GM23338 (cell line): ENCODE results near the gene WIPF3.

Experiments used
- CREB1 ChIP-seq: fragments of 250-450 bp; sonication (Bioruptor Pico); IDR thresholded peaks from 2 replicates; pipeline ENCODE4 v1.5.0; 2020; ENCODE audit warnings: low read depth, mild to moderate bottlenecking, moderate library complexity
- ETS1 ChIP-seq: IDR thresholded peaks from 2 replicates; pipeline ENCODE4 v1.6.1; 2016; ENCODE audit warnings: antibody characterized with exemption
- EZH2 ChIP-seq: fragments of 200-600 bp; sonication (generic); IDR thresholded peaks from one replicate; pipeline ENCODE4 v1.8.0; 2017; ENCODE audit warnings: antibody characterized with exemption, mild to moderate bottlenecking, low read depth; ENCODE audit not compliant: unreplicated experiment
- EZH2phosphoT487 ChIP-seq: fragments of 200-600 bp; sonication (generic); IDR thresholded peaks from one replicate; pipeline ENCODE4 v1.8.1; 2018; ENCODE audit warnings: antibody characterized with exemption; ENCODE audit not compliant: unreplicated experiment
- JUNB ChIP-seq: IDR thresholded peaks from one replicate; pipeline ENCODE4 v1.6.1; 2016; ENCODE audit warnings: antibody characterized with exemption; ENCODE audit not compliant: unreplicated experiment
- NANOG ChIP-seq: IDR thresholded peaks from 2 replicates; pipeline ENCODE4 v1.6.1; 2016; ENCODE audit warnings: antibody characterized with exemption, borderline replicate concordance
- POLR2AphosphoS5 ChIP-seq: IDR thresholded peaks from 2 replicates; pipeline ENCODE4 v1.6.1; 2016; ENCODE audit warnings: antibody characterized with exemption, low read depth
- REST ChIP-seq: IDR thresholded peaks from one replicate; pipeline ENCODE4 v1.6.1; 2018; ENCODE audit warnings: antibody characterized with exemption; ENCODE audit not compliant: unreplicated experiment
- STAT1 ChIP-seq: IDR thresholded peaks from one replicate; pipeline ENCODE4 v1.6.1; 2016; ENCODE audit warnings: antibody characterized with exemption; ENCODE audit not compliant: unreplicated experiment
- TF ChIP-seq, protein P1 (sequence below), 2 experiments: fragments of 200-600 bp in 1 of 2; sonication (generic) in 1 of 2; conservative IDR thresholded peaks; 2 replicates each; pipeline versions ENCODE4 v1.5.1 to v1.6.1; 2016 to 2017; ENCODE audit warnings: antibody characterized with exemption in 2 of 2, low read depth in 2 of 2, mild to moderate bottlenecking in 2 of 2, moderate library complexity in 1 of 2

- TF ChIP-seq, protein P1, sequence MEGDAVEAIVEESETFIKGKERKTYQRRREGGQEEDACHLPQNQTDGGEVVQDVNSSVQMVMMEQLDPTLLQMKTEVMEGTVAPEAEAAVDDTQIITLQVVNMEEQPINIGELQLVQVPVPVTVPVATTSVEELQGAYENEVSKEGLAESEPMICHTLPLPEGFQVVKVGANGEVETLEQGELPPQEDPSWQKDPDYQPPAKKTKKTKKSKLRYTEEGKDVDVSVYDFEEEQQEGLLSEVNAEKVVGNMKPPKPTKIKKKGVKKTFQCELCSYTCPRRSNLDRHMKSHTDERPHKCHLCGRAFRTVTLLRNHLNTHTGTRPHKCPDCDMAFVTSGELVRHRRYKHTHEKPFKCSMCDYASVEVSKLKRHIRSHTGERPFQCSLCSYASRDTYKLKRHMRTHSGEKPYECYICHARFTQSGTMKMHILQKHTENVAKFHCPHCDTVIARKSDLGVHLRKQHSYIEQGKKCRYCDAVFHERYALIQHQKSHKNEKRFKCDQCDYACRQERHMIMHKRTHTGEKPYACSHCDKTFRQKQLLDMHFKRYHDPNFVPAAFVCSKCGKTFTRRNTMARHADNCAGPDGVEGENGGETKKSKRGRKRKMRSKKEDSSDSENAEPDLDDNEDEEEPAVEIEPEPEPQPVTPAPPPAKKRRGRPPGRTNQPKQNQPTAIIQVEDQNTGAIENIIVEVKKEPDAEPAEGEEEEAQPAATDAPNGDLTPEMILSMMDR (conservative IDR thresholded peaks at IDR 0.05; ENCODE audit: low read depth in 2 of 2) = no peak
- TF ChIP-seq ETS1 (no peak), NANOG (no peak), POLR2AphosphoS5 (no peak), EZH2phosphoT487 (no peak), JUNB (no peak), CREB1 (CRISPR knock-in tag) (no peak), EZH2 (no peak), REST (no peak), STAT1 (no peak)
Measured at GRCh38 chr7:29922921-29923700, 116.8 kb downstream of the WIPF3 start.
